A549 (cell line): Measurements from ENCODE around the gene SAT2. TPM values are rescaled to one million over a fixed set of nuclear protein-coding genes. Genes with fewer than 3 reads are reported as not detected.
A peak's percentile ranks its signal among the peaks of the same experiment; 100 is the strongest.

Source experiments
- ATAC-seq, 2 experiments: fragments of 200-7000 bp in 1 of 2; fragments of >200 bp in 1 of 2; cut with Nextera tagmentation in 1 of 2; cut with Tn5 transposase in 1 of 2; 3 replicates each; pipeline versions ENCODE4 v1.8.0 to v1.9.1; 2018 to 2020; ENCODE audit warnings: mild to moderate bottlenecking in 1 of 2, moderate library complexity in 1 of 2
- CTCF ChIA-PET: fragments of 300-600 bp; sonication (Branson Sonifier 250); formaldehyde crosslinking; extraction: SDS; loops from one replicate; lab custom pipeline; 2021; ENCODE audit warnings: antibody characterized with exemption, inconsistent platforms; lab: Yijun Ruan, JAX
- POLR2A ChIA-PET: fragments of 350-600 bp; formaldehyde crosslinking; extraction: SDS; loops from one replicate; lab custom pipeline; 2021; ENCODE audit warnings: antibody characterized with exemption, inconsistent platforms; lab: Yijun Ruan, JAX
- DNase-seq, 2 experiments: peaks; one replicate each; pipeline versions ENCODE4 v3.0.0 to v3.0.0-alpha.2; 2011 to 2016; ENCODE audit warnings: low read depth in 1 of 2, low spot score in 1 of 2
- FAIRE-seq: peaks from 2 replicates; lab custom pipeline; 2011; peaks lifted over from hg19 to GRCh38; lab: Jason Lieb, UNC
- H3K27ac ChIP-seq, 2 experiments: fragments of >200 bp; sonication (Bioruptor Twin); formaldehyde crosslinking; 3 replicates each; pipeline ENCODE4 v1.5.1; 2016 to 2017
- H3K4me1 ChIP-seq: fragments of >200 bp; sonication (Bioruptor Twin); formaldehyde crosslinking; 3 replicates; pipeline ENCODE4 v1.6.1; 2016
- H3K4me2 ChIP-seq: fragments of >200 bp; sonication (Bioruptor Twin); formaldehyde crosslinking; 3 replicates; pipeline ENCODE4 v1.6.1; 2016
- H3K4me3 ChIP-seq: fragments of >200 bp; sonication (Bioruptor Twin); formaldehyde crosslinking; 3 replicates; pipeline ENCODE4 v1.5.1; 2016
- H3K9me3 ChIP-seq: fragments of >200 bp; sonication (Bioruptor Twin); formaldehyde crosslinking; 3 replicates; pipeline ENCODE4 v1.6.1; 2016
- ATOH8 ChIP-seq: fragments of 250-450 bp; sonication (Bioruptor Pico); IDR thresholded peaks from 2 replicates; pipeline ENCODE4 v1.5.0; 2020; ENCODE audit warnings: low read depth, mild to moderate bottlenecking, moderate library complexity
- CEBPB ChIP-seq, 2 experiments: fragments of >200 bp in 1 of 2; sonication (Bioruptor Twin) in 1 of 2; formaldehyde crosslinking in 1 of 2; IDR thresholded peaks; 2 replicates each; pipeline ENCODE4 v1.6.1; 2012 to 2016
- CHD4 ChIP-seq: fragments of 200-600 bp; sonication (generic); IDR thresholded peaks from 2 replicates; pipeline ENCODE4 v1.6.1; 2016; ENCODE audit warnings: antibody characterized with exemption, mild to moderate bottlenecking, borderline replicate concordance
- ESRRA ChIP-seq: fragments of 150-350 bp; IDR thresholded peaks from 2 replicates; pipeline ENCODE4 v1.6.1; 2014; ENCODE audit warnings: mild to moderate bottlenecking, low read length, borderline replicate concordance
- HES2 ChIP-seq: fragments of >200 bp; sonication (Bioruptor Twin); formaldehyde crosslinking; IDR thresholded peaks from 2 replicates; pipeline ENCODE4 v1.6.1; 2016
- HEYL ChIP-seq: fragments of 250-450 bp; sonication (Bioruptor Pico); IDR thresholded peaks from 2 replicates; pipeline ENCODE4 v1.8.0; 2021; ENCODE audit warnings: mild to moderate bottlenecking, moderate library complexity
- JUNB ChIP-seq: fragments of >200 bp; sonication (Bioruptor Twin); formaldehyde crosslinking; IDR thresholded peaks from 2 replicates; pipeline ENCODE4 v1.6.1; 2016
- MAFK ChIP-seq: fragments of 450-650 bp; IDR thresholded peaks from 2 replicates; pipeline ENCODE4 v1.6.1; 2014; ENCODE audit not compliant: partially characterized antibody
- PBX3 ChIP-seq: IDR thresholded peaks from 2 replicates; pipeline ENCODE4 v1.6.1; 2012
- RAD21 ChIP-seq, 2 experiments: fragments of >200 bp in 1 of 2; sonication (Bioruptor Twin) in 1 of 2; formaldehyde crosslinking in 1 of 2; IDR thresholded peaks in 1 of 2; conservative IDR thresholded peaks in 1 of 2; 2 replicates in 1 of 2; 3 replicates in 1 of 2; pipeline ENCODE4 v1.6.1; 2012 to 2018; ENCODE audit warnings: inconsistent platforms in 1 of 2
- RCOR1 ChIP-seq: fragments of 150-350 bp; IDR thresholded peaks from 2 replicates; pipeline ENCODE4 v1.6.1; 2014; ENCODE audit warnings: antibody characterized with exemption, low read length, low read depth
- RFX5 ChIP-seq: fragments of 450-650 bp; IDR thresholded peaks from 2 replicates; pipeline ENCODE4 v1.7.1; 2014; ENCODE audit warnings: antibody characterized with exemption, mild to moderate bottlenecking, moderate library complexity
- RNF2 ChIP-seq: fragments of 200-600 bp; sonication (generic); IDR thresholded peaks from 2 replicates; pipeline ENCODE4 v1.6.1; 2016; ENCODE audit warnings: low read depth, mild to moderate bottlenecking, antibody characterized with exemption, moderate library complexity, borderline replicate concordance
- SMC3 ChIP-seq: fragments of >200 bp; sonication (Bioruptor Twin); formaldehyde crosslinking; IDR thresholded peaks from 3 replicates; pipeline ENCODE4 v1.6.1; 2018; ENCODE audit warnings: inconsistent platforms
- SREBF2 ChIP-seq: fragments of 450-650 bp; IDR thresholded peaks from 2 replicates; pipeline ENCODE4 v1.6.1; 2014; ENCODE audit warnings: mild to moderate bottlenecking, moderate library complexity
- TFCP2L1 ChIP-seq: fragments of 250-450 bp; sonication (Bioruptor Pico); IDR thresholded peaks from 2 replicates; pipeline ENCODE4 v1.5.0; 2021; ENCODE audit warnings: mild to moderate bottlenecking
- TP53 ChIP-seq: fragments of 250-450 bp; sonication (Bioruptor Pico); IDR thresholded peaks from 2 replicates; pipeline ENCODE4 v1.5.0; 2021; ENCODE audit warnings: mild to moderate bottlenecking, moderate library complexity
- ZSCAN20 ChIP-seq: fragments of 250-450 bp; sonication (Bioruptor Pico); IDR thresholded peaks from 2 replicates; pipeline ENCODE4 v1.8.0; 2022; ENCODE audit warnings: mild to moderate bottlenecking, moderate library complexity
- WGBS: methylation state at CpG from one replicate; pipeline ENCODE4 v1.1.6; 2017; ENCODE audit errors: missing lambda C conversion rate; 5-methylcytosine and 5-hydroxymethylcytosine counted together
- polyA plus RNA-seq, 4 experiments: library from polyadenylated mRNA; depleted of rRNA in 3 of 4; stranded (reverse); fragments of >200 nt; fragmentation: RNase III in 1 of 4; extraction: RNeasy Plus Mini Kit Qiagen cat#74134 plus additional on column Dnase treatment in 1 of 4; gene quantifications; 2 replicates in 3 of 4; 3 replicates in 1 of 4; pipeline ENCODE4 v1.2.3, GENCODE V29; 2011 to 2017
- TF ChIP-seq, protein P1 (sequence below): fragments of >200 bp; sonication (Bioruptor Twin); formaldehyde crosslinking; IDR thresholded peaks from 3 replicates; pipeline ENCODE4 v1.5.1; 2016
- TF ChIP-seq, protein P2 (sequence below): fragments of >200 bp; sonication (Bioruptor Twin); formaldehyde crosslinking; IDR thresholded peaks from 3 replicates; pipeline ENCODE4 v1.6.1; 2016

The SAT2 gene
- polyA plus RNA-seq, 2 of the 4 experiments (the other 2 are of a cell fraction): 38.1 to 76.3 TPM

- TF ChIP-seq PBX3: no peak
Measured at GRCh38 chr17:7587420-7588151, 40.0 kb downstream of the SAT2 start (continued).

GRCh38 chr17:7586673-7587419 lies 40.8 kb downstream of the SAT2 start:
- ATAC-seq (peak; percentile 41 to 47), FAIRE-seq (peak; percentile 94), DNase-seq (peak; percentile 85 to 89)
- H3K4me1 ChIP-seq: peaks cover 48% of the 10 kb centered on the region
- H3K27ac ChIP-seq: peak overlapping the region in 1 of 2 experiments; percentile 32; a peak in 2 of 6 replicates
- TF ChIP-seq, protein P1, sequence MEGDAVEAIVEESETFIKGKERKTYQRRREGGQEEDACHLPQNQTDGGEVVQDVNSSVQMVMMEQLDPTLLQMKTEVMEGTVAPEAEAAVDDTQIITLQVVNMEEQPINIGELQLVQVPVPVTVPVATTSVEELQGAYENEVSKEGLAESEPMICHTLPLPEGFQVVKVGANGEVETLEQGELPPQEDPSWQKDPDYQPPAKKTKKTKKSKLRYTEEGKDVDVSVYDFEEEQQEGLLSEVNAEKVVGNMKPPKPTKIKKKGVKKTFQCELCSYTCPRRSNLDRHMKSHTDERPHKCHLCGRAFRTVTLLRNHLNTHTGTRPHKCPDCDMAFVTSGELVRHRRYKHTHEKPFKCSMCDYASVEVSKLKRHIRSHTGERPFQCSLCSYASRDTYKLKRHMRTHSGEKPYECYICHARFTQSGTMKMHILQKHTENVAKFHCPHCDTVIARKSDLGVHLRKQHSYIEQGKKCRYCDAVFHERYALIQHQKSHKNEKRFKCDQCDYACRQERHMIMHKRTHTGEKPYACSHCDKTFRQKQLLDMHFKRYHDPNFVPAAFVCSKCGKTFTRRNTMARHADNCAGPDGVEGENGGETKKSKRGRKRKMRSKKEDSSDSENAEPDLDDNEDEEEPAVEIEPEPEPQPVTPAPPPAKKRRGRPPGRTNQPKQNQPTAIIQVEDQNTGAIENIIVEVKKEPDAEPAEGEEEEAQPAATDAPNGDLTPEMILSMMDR: peak; percentile 73
- TF ChIP-seq SMC3 (peak; percentile 31; the same call in 2 of the 3 replicates), RAD21 (conservative IDR thresholded peaks at IDR 0.05 in 1 of 2, IDR thresholded peaks at IDR 0.05 in 1 of 2) (peak; percentile 48 to 65; a peak in 4 of 5 replicates), HEYL (CRISPR knock-in tag) (no peak), MAFK (no peak), RFX5 (no peak), ESRRA (peak; percentile 83; the same call in 1 of the 2 replicates), CEBPB (IDR thresholded peaks at IDR 0.05) (no peak), JUNB (no peak)
- H3K4me3 ChIP-seq: no peak overlapping the region
- POLR2A ChIA-PET: interaction anchor here (0.9 to 5.0 kb wide), 5 partner anchors 9 to 107 kb away, joined by 3 to 97 read pairs (median 3); partner anchors contain the start of genes FXR2, TP53, WRAP53 and ZBTB4
- WGBS: 51% methylated on average over 9 of the region's 9 CpGs
- no peak overlapping the region for H3K4me2 ChIP-seq
- H3K9me3 ChIP-seq: no peaks in the 10 kb centered on the region
- CTCF ChIA-PET: interaction anchor here (0.5 to 12.1 kb wide), 31 partner anchors 9 to 473 kb away, joined by 3 to 184 read pairs (median 4); partner anchors contain the start of genes DNAH2, FXR2, SAT2 and TP53

- ATAC-seq: peak; percentile 35 to 68
- Histone ChIP-seq H3K4me2 (peak within 1 kb of the TSS; percentile 84), H3K4me1 (peaks cover 50% of the 10 kb centered on the region), H3K27ac (peak within 1 kb of the TSS; percentile 91 to 96), H3K4me3 (peak within 1 kb of the TSS; percentile 66), H3K9me3 (no peaks in the 10 kb centered on the region)
- POLR2A ChIA-PET: interaction anchor here (0.6 to 5.0 kb wide), 21 partner anchors 10 to 274 kb away, joined by 3 to 97 read pairs (median 5); partner anchors contain the start of genes DNAH2, FXR2, NAA38 and SAT2
- CTCF ChIA-PET: interaction anchor here (0.9 to 12.1 kb wide), 12 partner anchors 8 to 267 kb away, joined by 3 to 184 read pairs (median 5); partner anchors contain the start of genes FXR2, SAT2, SENP3 and TMEM95
- 11% methylated on average over 59 of the region's 69 CpGs for WGBS
- peak; percentile 67 for FAIRE-seq
- peak; percentile 89 to 97 for DNase-seq
- TF ChIP-seq CHD4 (no peak), MAFK (no peak), TFCP2L1 (CRISPR knock-in tag) (peak; percentile 69; the same call in 1 of the 2 replicates), TP53 (peak; percentile 97), SREBF2 (no peak; the same call in 1 of the 2 replicates), CEBPB (IDR thresholded peaks at IDR 0.05) (no peak; a peak in 1 of 4 replicates), ATOH8 (CRISPR knock-in tag) (peak; percentile 97), RFX5 (no peak), RCOR1 (no peak), RNF2 (no peak), JUNB (no peak), PBX3 (0 out of 2 replicates have a peak, but pooled peaks have one; percentile 41), ZSCAN20 (peak; percentile 91), HES2 (no peak)
- TF ChIP-seq, protein P2, sequence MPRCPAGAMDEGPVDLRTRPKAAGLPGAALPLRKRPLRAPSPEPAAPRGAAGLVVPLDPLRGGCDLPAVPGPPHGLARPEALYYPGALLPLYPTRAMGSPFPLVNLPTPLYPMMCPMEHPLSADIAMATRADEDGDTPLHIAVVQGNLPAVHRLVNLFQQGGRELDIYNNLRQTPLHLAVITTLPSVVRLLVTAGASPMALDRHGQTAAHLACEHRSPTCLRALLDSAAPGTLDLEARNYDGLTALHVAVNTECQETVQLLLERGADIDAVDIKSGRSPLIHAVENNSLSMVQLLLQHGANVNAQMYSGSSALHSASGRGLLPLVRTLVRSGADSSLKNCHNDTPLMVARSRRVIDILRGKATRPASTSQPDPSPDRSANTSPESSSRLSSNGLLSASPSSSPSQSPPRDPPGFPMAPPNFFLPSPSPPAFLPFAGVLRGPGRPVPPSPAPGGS: peak; percentile 80
Measured at GRCh38 chr17:7583253-7584109, 44.1 kb downstream of the SAT2 start, which contains the start of gene MPDU1. Gene MPDU1, plus strand, starts transcription at chr17:7583852. Its CDS starts 11 bp downstream, at chr17:7583863.
